HepG2 (cell line): ENCODE data around the gene POLN. TPM values are rescaled to one million over a fixed set of nuclear protein-coding genes. Genes with fewer than 3 reads are reported as not detected.
A peak's percentile ranks its signal among the peaks of the same experiment; 100 is the strongest.

Source experiments
- BORCS8-MEF2B ChIP-seq: sonication (generic); formaldehyde crosslinking; IDR thresholded peaks from 2 replicates; pipeline ENCODE4 v1.8.0; 2022; ENCODE audit warnings: mild to moderate bottlenecking, missing genetic modification reagents
- FOSL1 ChIP-seq: sonication (generic); formaldehyde crosslinking; IDR thresholded peaks from 2 replicates; pipeline ENCODE4 v1.9.0; 2021; ENCODE audit warnings: missing genetic modification reagents, borderline replicate concordance
- GABPB1 ChIP-seq: IDR thresholded peaks from 2 replicates; pipeline ENCODE4 v1.6.1; 2016; ENCODE audit warnings: mild to moderate bottlenecking, missing genetic modification reagents, moderate library complexity, missing compliant biosample characterization
- GTF2F1 ChIP-seq: fragments of 150-350 bp; IDR thresholded peaks from 2 replicates; pipeline ENCODE4 v1.6.1; 2014; ENCODE audit warnings: low read length
- IRF2 ChIP-seq: IDR thresholded peaks from 2 replicates; pipeline ENCODE4 v1.6.1; 2018; ENCODE audit warnings: missing genetic modification reagents, missing compliant biosample characterization
- ISL2 ChIP-seq: sonication (generic); formaldehyde crosslinking; IDR thresholded peaks from 2 replicates; pipeline ENCODE4 v1.5.0; 2020; ENCODE audit warnings: missing genetic modification reagents
- KLF11 ChIP-seq: IDR thresholded peaks from 2 replicates; pipeline ENCODE4 v1.6.1; 2016; ENCODE audit warnings: missing compliant biosample characterization
- MYC ChIP-seq: sonication (generic); formaldehyde crosslinking; IDR thresholded peaks from 2 replicates; pipeline ENCODE4 v1.9.0; 2021; ENCODE audit warnings: missing genetic modification reagents, borderline replicate concordance
- NCOA2 ChIP-seq: sonication (generic); formaldehyde crosslinking; IDR thresholded peaks from 2 replicates; pipeline ENCODE4 v1.8.0; 2022; ENCODE audit warnings: inconsistent platforms
- NFRKB ChIP-seq: fragments of 450-650 bp; IDR thresholded peaks from 2 replicates; pipeline ENCODE4 v1.6.1; 2017
- NR2C2 ChIP-seq: sonication (generic); formaldehyde crosslinking; IDR thresholded peaks from 2 replicates; pipeline ENCODE4 v1.4.0; 2020; ENCODE audit warnings: missing genetic modification reagents, mild to moderate bottlenecking, moderate library complexity, borderline replicate concordance
- PHB2 ChIP-seq: fragments of 450-650 bp; IDR thresholded peaks from 2 replicates; pipeline ENCODE4 v1.6.1; 2018; ENCODE audit not compliant: partially characterized antibody
- PITX1 ChIP-seq: sonication (generic); formaldehyde crosslinking; IDR thresholded peaks from 2 replicates; pipeline ENCODE4 v1.5.1; 2020; ENCODE audit warnings: mild to moderate bottlenecking, missing genetic modification reagents
- RFXAP ChIP-seq: sonication (generic); formaldehyde crosslinking; IDR thresholded peaks from 2 replicates; pipeline ENCODE4 v1.4.0; 2020; ENCODE audit warnings: missing genetic modification reagents, borderline replicate concordance
- SALL1 ChIP-seq: sonication (generic); formaldehyde crosslinking; IDR thresholded peaks from 2 replicates; pipeline ENCODE4 v1.8.0; 2022; ENCODE audit warnings: mild to moderate bottlenecking, missing genetic modification reagents
- SRSF4 ChIP-seq: fragments of 200-400 bp; formaldehyde crosslinking; IDR thresholded peaks from one replicate; pipeline ENCODE4 v1.6.1; 2018; ENCODE audit warnings: mild to moderate bottlenecking, low read depth, low read length, moderate library complexity; ENCODE audit not compliant: poor library complexity, severe bottlenecking
- TAF1 ChIP-seq: sonication (generic); formaldehyde crosslinking; IDR thresholded peaks from 2 replicates; pipeline ENCODE4 v1.4.0; 2020; ENCODE audit warnings: missing genetic modification reagents
- TCF7L2 ChIP-seq: IDR thresholded peaks from 2 replicates; pipeline ENCODE4 v1.6.1; 2011; ENCODE audit warnings: mild to moderate bottlenecking, low read depth, low read length, moderate library complexity
- ZBTB38 ChIP-seq: sonication (generic); formaldehyde crosslinking; IDR thresholded peaks from 2 replicates; pipeline ENCODE4 v1.5.1; 2020; ENCODE audit warnings: mild to moderate bottlenecking, missing genetic modification reagents
- ZNF225 ChIP-seq: sonication (generic); formaldehyde crosslinking; IDR thresholded peaks from 2 replicates; pipeline ENCODE4 v1.4.0; 2020; ENCODE audit warnings: mild to moderate bottlenecking, missing genetic modification reagents
- ZNF33B ChIP-seq: sonication (generic); formaldehyde crosslinking; IDR thresholded peaks from 2 replicates; pipeline ENCODE4 v1.5.1; 2020; ENCODE audit warnings: mild to moderate bottlenecking, missing genetic modification reagents
- ZNF605 ChIP-seq: sonication (generic); formaldehyde crosslinking; IDR thresholded peaks from 2 replicates; pipeline ENCODE4 v1.8.0; 2022; ENCODE audit warnings: mild to moderate bottlenecking, missing genetic modification reagents
- ZNF780A ChIP-seq: sonication (generic); formaldehyde crosslinking; IDR thresholded peaks from 2 replicates; pipeline ENCODE4 v1.8.0; 2022; ENCODE audit warnings: mild to moderate bottlenecking, missing genetic modification reagents, moderate library complexity
- ZSCAN25 ChIP-seq: sonication (generic); formaldehyde crosslinking; IDR thresholded peaks from 2 replicates; pipeline ENCODE4 v1.8.0; 2022; ENCODE audit warnings: mild to moderate bottlenecking, missing genetic modification reagents
- polyA plus RNA-seq, 8 experiments: library from polyadenylated mRNA; depleted of rRNA in 3 of 8; stranded (reverse) in 7 of 8; unstranded in 1 of 8; fragments of >200 nt; fragmentation: Illumina TruSeq in 4 of 8; extraction: Trizol in 4 of 8; gene quantifications; 2 replicates each; pipeline versions ENCODE4 v1.2.1 to v1.2.3, GENCODE V29; 2011 to 2016; ENCODE audit warnings: low read depth in 4 of 8, missing spikeins in 1 of 8, mixed read lengths in 1 of 8; ENCODE audit not compliant: insufficient read depth in 1 of 8
- total RNA-seq, 5 experiments: library from RNA; depleted of rRNA; stranded (reverse); fragments of >200 nt; fragmentation: Illumina TruSeq; extraction: Trizol; gene quantifications; 2 replicates each; pipeline ENCODE4 v1.2.3, GENCODE V29; 2016; ENCODE audit warnings: low read depth in 1 of 5
- TF ChIP-seq, protein P1 (sequence below): sonication (generic); formaldehyde crosslinking; IDR thresholded peaks from 2 replicates; pipeline ENCODE4 v1.8.0; 2022; ENCODE audit warnings: missing genetic modification reagents, mild to moderate bottlenecking, inconsistent platforms, borderline replicate concordance
- TF ChIP-seq, protein P2 (sequence below): IDR thresholded peaks from 2 replicates; pipeline ENCODE4 v1.6.1; 2016; ENCODE audit warnings: missing biosample characterization, missing genetic modification reagents, low read depth

The POLN gene
- total and polyA plus RNA-seq, 2 of the 13 experiments (the other 11 are each of a cell fraction or from before 2014, with no cell fraction given) = 0.93 to 1.5 TPM

GRCh38 chr4:2241410-2242353 lies at the start of gene POLN, which contains the start of gene HAUS3 (continued):
- TF ChIP-seq ZNF33B (CRISPR knock-in tag) = no peak
- TF ChIP-seq SRSF4 = no peak
- 0 out of 2 replicates have a peak, but pooled peaks have one; percentile 16 for TF ChIP-seq PITX1 (CRISPR knock-in tag)
- TF ChIP-seq ZNF225 (CRISPR knock-in tag) = peak; percentile 79; the same call in 1 of the 2 replicates
- TF ChIP-seq MYC (CRISPR knock-in tag) = peak; percentile 80; the same call in 1 of the 2 replicates
- TF ChIP-seq, protein P1, sequence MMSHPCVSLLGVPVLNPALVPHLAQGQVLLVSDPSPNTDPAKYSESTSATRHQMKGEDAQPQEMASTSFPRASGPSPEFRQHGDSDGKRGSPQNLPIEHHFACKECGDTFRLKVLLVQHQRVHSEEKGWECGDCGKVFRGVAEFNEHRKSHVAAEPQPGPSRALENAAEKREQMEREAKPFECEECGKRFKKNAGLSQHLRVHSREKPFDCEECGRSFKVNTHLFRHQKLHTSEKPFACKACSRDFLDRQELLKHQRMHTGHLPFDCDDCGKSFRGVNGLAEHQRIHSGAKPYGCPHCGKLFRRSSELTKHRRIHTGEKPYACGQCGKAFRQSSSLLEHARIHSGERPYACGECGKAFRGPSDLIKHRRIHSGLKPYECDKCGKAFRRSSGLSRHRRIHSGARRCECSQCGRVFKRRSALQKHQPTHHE (CRISPR knock-in tag) = 0 out of 2 replicates have a peak, but pooled peaks have one; percentile 49
- peak; percentile 71 for TF ChIP-seq TAF1 (CRISPR knock-in tag)
- peak; percentile 52; the same call in 1 of the 2 replicates for TF ChIP-seq RFXAP (CRISPR knock-in tag)
- TF ChIP-seq ZNF780A (CRISPR knock-in tag) = no peak
- TF ChIP-seq BORCS8-MEF2B (CRISPR knock-in tag) = peak; percentile 56; the same call in 1 of the 2 replicates
- TF ChIP-seq ZNF605 (CRISPR knock-in tag) = peak; percentile 68; the same call in 1 of the 2 replicates
- TF ChIP-seq NFRKB = no peak
- peak; percentile 46 for TF ChIP-seq SALL1 (CRISPR knock-in tag)
- TF ChIP-seq ZSCAN25 (CRISPR knock-in tag) = no peak
- TF ChIP-seq, protein P2, sequence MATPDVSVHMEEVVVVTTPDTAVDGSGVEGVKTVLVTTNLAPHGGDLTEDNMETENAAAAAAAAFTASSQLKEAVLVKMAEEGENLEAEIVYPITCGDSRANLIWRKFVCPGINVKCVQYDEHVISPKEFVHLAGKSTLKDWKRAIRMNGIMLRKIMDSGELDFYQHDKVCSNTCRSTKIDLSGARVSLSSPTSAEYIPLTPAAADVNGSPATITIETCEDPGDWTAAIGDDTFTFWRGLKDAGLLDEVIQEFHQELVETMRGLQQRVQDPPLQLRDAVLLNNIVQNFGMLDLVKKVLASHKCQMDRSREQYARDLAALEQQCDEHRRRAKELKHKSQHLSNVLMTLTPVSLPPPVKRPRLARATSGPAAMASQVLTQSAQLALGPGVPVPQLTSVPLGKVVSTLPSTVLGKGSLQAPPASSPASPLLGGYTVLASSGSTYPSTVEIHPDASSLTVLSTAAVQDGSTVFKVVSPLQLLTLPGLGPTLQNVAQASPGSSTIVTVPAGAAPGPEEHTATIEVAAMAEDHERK (CRISPR knock-in tag) = peak; percentile 73; the same call in 1 of the 2 replicates
- TF ChIP-seq FOSL1 (CRISPR knock-in tag) = no peak
- peak; percentile 30; the same call in 1 of the 2 replicates for TF ChIP-seq NR2C2 (CRISPR knock-in tag)
- peak; percentile 32; the same call in 1 of the 2 replicates for TF ChIP-seq ISL2 (CRISPR knock-in tag)
- TF ChIP-seq GABPB1 (CRISPR knock-in tag) = peak; percentile 82
- TF ChIP-seq ZBTB38 (CRISPR knock-in tag) = peak; percentile 68
- no peak for TF ChIP-seq TCF7L2
- TF ChIP-seq IRF2 (CRISPR knock-in tag) = peak; percentile 54
- TF ChIP-seq KLF11 (CRISPR knock-in tag) = no peak
- TF ChIP-seq GTF2F1 = no peak
- no peak for TF ChIP-seq PHB2
- 0 out of 2 replicates have a peak, but pooled peaks have one; percentile 23 for TF ChIP-seq NCOA2 (CRISPR knock-in tag)
